Testis (tissue), 2 donors: Measurements from ENCODE around the gene APIP.

Experiments used
- POLR2A ChIP-seq: fragments of 450-650 bp; IDR thresholded peaks from one replicate; pipeline ENCODE4 v1.6.1; 2017; ENCODE audit warnings: antibody characterized with exemption, mild to moderate bottlenecking, moderate library complexity
- TF ChIP-seq, protein P1 (sequence below), 3 experiments: fragments of 450-650 bp in 2 of 3; fragments of 200-600 bp in 1 of 3; sonication (generic) in 1 of 3; IDR thresholded peaks; one replicate each; pipeline ENCODE4 v1.5.1; 2016 to 2019; ENCODE audit warnings: antibody characterized with exemption in 3 of 3, mild to moderate bottlenecking in 2 of 3, moderate library complexity in 1 of 3

DNA sequence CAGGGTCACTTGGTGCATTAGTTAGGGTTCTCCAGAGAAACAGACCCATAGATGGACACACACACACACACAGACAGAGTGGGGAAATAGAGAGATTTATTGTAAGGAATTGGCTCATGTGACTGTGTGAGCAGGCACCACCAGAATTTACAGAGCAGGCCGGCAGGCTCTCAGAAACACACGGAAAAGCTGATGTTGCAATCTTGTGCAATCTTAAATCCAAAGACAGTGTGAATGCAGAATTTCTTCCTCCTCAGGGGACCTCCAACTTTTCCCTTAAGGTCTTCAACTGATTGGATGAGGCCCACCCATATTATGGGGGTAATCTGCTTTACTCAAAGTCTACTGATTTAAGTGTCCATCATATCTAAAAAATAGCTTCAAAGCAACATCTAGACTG is 49.8 kb downstream of the APIP start:
- TF ChIP-seq, protein P1, sequence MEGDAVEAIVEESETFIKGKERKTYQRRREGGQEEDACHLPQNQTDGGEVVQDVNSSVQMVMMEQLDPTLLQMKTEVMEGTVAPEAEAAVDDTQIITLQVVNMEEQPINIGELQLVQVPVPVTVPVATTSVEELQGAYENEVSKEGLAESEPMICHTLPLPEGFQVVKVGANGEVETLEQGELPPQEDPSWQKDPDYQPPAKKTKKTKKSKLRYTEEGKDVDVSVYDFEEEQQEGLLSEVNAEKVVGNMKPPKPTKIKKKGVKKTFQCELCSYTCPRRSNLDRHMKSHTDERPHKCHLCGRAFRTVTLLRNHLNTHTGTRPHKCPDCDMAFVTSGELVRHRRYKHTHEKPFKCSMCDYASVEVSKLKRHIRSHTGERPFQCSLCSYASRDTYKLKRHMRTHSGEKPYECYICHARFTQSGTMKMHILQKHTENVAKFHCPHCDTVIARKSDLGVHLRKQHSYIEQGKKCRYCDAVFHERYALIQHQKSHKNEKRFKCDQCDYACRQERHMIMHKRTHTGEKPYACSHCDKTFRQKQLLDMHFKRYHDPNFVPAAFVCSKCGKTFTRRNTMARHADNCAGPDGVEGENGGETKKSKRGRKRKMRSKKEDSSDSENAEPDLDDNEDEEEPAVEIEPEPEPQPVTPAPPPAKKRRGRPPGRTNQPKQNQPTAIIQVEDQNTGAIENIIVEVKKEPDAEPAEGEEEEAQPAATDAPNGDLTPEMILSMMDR (IDR thresholded peaks at IDR 0.05): no peak
- TF ChIP-seq POLR2A: no peak
